ENCODE data around the gene TMPRSS11E.
"Not testable (repeated sequence)": the region's sequence is repeated elsewhere in the genome, so short reads cannot be mapped to it uniquely, and the experiment has no call there.

Gene TMPRSS11E

DNA sequence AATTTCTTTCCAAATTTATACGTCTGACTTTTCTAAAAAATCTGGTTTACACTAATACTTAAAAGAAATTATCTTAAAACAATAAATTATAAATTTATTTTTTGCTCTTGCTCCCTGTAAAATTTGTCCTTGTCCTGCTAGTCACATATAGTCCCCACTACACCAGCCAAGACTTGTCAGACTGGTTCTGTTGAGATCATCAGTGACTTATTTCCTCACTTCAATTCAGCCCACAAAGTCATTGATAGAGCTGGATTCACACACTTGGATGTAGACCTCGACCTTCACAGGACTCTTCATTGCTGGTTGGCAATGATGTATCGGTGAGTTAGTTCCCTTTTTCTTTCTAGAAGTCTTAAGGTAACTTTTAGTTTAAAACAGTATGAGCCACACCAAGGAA is at the start of gene TMPRSS11E:
Gene TMPRSS11E (plus strand): TSS at position 263 of the 400 bp plus-strand sequence. CDS start 50 bp downstream, at position 313.
- no peak for DNase-seq

DNA sequence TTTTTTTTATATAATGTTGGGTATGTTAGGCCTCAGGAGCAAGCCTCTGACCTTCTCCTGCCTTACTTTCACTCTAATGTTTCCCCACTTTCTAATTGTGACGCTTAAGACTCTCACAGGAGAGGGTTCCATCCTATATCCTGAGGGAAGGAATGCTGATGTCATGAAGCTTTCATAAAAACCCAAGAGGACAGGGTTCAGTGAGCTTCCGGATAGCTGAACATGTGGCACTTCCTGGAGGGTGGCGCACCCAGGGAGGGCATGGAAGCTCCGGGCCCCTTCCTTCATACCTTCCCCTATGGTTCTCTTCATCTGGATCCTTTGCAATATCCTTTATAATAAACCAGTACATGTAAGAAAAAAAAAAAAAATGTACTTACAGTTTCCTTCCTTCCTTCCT is 48.0 kb upstream of the TMPRSS11E start:
- DNase-seq = no peak

GRCh38 chr4:68401231-68401630 is 46.0 kb upstream of the TMPRSS11E start:
- no peak for DNase-seq

- no peak for DNase-seq
Measured at GRCh38 chr4:68404153-68404552, 43.1 kb upstream of the TMPRSS11E start.

- DNase-seq = not testable (repeated sequence)
Measured at GRCh38 chr4:68405718-68406478, 41.4 kb upstream of the TMPRSS11E start.

DNA sequence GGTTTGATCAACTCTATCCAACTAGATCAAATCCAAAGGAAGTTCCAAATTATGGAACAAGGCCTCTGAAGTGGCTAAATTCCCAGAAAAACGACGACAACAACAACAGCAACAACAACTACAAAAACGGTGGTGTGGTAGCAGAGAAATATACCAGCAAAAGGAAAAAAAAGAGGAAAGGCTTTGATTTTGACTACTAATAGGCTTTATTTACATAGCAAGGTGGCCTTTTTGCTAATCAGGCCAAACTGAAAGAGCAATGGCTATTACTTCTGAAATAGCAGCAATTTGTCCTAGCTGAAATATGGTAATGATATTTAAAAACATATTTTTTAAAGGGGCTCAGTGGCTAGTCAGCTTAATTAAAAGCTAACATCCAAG is 40.8 kb upstream of the TMPRSS11E start:
- DNase-seq = no peak

- not testable (repeated sequence) for DNase-seq
Measured at GRCh38 chr4:68407015-68407867, 40.0 kb upstream of the TMPRSS11E start.

GRCh38 chr4:68407868-68408190 is 39.4 kb upstream of the TMPRSS11E start:
- DNase-seq = no peak

GRCh38 chr4:68410149-68410548 is 37.1 kb upstream of the TMPRSS11E start:
- DNase-seq = no peak

GRCh38 chr4:68410643-68411042 is 36.6 kb upstream of the TMPRSS11E start:
- DNase-seq = no peak

- not testable (repeated sequence) for DNase-seq
Measured at GRCh38 chr4:68412031-68412430, 35.2 kb upstream of the TMPRSS11E start.

- DNase-seq = no peak
Measured at GRCh38 chr4:68416591-68416990, 30.7 kb upstream of the TMPRSS11E start.

DNA sequence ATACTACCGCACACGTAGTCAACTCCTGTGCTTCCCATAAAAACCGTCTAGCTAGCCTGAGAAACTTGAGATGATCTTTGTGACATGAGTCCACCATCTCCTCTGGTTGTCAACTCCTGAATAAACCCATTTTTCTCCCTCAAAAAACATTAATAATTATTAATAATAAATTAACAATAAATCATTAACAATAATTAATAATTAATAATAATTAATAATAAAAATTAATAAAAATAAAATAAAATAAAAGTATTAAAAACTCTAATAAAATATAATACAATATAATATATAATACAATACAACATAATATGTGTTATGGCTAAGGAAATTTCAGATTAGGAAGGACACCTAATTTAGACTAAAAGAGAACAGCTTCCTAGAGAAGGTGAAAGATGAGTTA is 20.7 kb upstream of the TMPRSS11E start:
- DNase-seq = no peak

DNA sequence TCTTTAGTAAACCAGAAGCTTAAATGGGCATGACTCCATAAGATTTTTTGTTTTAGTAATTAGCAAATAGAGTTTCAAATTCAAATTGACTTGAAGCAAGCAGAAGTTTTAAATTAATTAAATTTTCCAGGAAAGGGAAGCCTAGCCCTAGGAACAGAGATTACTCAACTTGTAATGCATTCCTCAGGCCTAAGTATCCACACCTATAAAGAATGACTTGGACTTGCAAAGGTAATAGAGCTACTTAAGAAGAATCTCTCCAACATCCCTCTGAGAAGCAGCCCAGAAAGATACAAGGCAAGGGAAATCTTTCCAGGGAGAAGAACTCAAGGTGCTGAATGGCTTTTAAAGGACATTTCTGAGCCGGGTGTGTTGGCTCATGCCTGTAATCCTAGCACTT is 16.9 kb upstream of the TMPRSS11E start:
- DNase-seq = no peak

DNA sequence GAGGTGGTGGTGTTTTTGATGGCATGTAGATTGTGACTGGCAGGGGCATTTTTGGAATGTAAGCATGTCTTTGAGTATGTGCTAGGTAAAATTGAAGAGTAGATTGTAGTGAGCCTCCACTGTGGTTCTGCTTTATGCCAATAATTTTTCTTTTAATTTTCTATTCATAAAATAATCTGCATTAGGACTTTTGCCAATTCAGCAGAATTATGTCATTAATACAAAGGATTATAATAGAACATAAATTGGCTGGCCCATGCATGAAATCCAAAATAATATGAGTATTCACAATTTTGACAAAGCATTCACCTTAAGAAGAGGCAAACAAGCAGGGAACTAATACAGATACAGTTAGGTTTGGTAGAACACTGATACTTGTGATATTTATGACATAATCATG is 14.9 kb upstream of the TMPRSS11E start:
- DNase-seq = no peak

DNA sequence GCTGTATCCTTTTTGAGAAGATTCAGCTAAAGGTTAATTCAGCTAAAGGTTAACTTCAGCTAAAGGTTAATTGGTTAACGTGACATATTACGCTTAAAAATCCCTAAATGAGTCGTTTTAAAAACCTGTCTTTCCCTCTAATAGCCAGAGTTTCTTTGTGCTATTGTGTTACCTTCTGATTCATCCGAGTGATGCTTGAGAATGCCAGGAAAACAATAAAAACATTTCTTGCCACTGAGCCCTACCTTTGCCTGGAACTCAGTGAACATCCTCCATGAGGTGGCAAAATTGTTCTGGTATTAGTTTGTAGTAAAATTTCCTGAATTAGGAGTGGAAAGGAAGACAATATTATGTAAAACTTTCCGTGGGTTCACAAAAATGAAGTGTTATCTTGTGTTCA is 13.7 kb upstream of the TMPRSS11E start:
- no peak for DNase-seq

- DNase-seq = no peak
Measured at GRCh38 chr4:68434277-68434676, 13.0 kb upstream of the TMPRSS11E start.

GRCh38 chr4:68434836-68435235 is 12.4 kb upstream of the TMPRSS11E start:
- no peak for DNase-seq

- no peak for DNase-seq
Measured at GRCh38 chr4:68445111-68445510, 2.2 kb upstream of the TMPRSS11E start.

DNA sequence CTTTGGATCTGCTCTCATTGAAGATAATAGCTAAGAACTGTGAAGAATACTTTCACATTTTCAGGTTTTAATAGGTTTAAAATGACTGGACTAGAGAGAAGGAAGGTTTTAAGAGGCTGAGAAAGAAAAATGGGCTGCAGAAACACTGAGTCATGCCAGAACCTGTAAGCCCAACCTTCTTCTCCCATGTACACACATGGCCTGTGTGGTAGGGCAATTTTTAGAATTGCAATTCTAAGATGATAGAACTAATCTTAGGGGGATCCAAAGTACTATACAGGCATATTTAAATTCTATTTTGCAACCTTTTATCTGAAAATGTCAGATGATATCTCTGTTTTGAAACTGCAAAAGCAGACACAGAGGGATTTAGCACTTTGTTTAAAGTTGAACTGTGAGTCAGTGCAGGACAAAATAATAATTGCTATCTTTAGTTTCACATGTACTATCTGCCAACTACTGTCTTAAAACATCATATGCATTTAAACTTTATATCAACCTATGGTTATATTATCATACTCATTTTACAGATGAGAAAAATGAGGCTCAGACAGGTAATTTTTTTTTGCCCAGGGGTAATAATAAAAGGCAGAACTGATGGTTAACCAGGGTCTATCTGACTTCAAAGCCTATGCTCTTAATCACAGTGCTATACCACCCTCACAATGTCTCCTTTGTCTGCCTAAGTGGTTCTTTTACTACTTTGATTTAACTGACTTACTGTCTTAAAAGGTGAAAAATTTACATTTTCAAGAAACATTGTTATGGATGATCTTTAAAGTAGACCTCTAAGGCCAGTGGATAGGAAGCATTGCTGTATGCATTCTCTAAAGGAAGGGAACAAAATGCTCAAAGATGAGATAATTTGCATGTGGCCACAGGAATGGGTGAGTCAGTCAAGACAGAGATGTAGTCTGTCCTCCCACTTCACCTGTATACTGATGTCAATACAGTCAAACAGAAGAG is 4.3 kb downstream of the TMPRSS11E start:
- no peak for DNase-seq

DNA sequence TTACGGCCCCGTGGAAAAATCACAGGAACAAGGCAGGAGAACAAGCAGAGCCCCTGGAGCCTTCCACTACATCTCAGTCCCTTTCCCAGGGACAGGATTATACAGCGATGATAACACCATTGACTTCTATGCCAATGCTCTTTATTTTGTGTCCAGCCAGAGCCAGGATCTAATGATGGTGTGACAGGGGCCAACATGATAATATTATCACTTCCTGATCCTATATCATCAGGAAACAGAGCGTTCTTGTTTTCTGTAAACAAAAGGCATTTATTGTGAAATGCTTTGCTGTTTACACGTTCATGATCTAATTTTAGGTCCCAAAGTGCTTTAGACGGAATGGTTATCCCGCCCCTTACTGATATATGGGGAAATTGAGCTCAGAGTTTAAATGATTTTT is 12.8 kb downstream of the TMPRSS11E start:
- DNase-seq = no peak

GRCh38 chr4:68461790-68462189 is 14.5 kb downstream of the TMPRSS11E start:
- no peak for DNase-seq

GRCh38 chr4:68462691-68463090 is 15.4 kb downstream of the TMPRSS11E start:
- no peak for DNase-seq
